ENCODE measurements around the gene NOTCH2. TPM values are rescaled to one million over a fixed set of nuclear protein-coding genes. Genes with fewer than 3 reads are reported as not detected.

The NOTCH2 gene
- total and polyA plus RNA-seq, 10 of the 15 experiments (the other 5 are each of a cell fraction or from before 2014, with no cell fraction given): 0.02 to 2.0 (median 0.62) TPM; not detected in 1

DNA sequence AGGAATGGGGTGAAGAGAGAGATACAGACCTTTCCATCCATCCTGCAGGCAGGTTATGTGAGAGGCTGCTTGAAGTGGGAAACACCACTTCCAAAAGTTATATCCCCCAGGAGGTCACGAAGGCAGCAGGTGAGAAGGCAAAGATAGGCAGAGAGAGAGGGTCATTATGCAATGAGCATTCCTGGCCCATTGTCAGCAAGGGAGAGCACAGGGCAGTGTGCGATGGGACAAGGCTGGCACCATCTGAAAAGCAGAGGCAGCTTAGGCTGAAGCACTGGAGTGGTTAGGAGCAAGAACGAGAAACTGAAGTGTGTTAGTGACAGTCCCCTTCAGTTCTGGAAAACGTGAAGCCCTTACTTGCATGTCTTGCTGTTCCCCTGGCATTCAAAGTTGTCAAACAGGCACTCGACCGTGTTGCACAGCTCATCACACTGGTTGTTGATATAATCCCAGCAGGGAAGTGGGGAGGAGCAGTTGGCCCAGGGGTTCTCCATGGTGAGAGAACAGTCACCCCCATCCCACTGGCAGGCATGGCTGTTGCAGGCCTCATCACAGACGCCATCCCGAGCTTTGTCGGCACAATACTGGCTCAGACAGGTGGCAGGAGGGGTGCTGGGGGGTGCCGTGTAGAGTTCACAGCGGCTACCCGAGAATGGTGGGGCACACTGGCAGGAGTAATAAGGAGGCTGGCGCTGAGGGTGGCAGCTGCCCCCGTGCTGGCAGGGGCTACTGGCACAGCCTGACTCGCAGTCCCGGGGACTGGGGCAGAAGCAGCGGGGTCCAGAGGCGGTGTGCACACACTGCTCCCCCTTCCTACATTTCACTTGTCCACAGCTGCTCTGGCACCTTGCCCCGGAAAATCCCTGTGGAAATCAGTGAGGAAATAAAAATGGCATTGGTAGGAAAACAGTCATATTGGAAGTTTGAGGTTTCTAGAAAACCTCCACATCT, 144.2 kb downstream of the NOTCH2 start:
- H3K4me1 ChIP-seq (ENCODE audit: control insufficient read depth, insufficient read depth, low read length): no peaks in the 10 kb centered on the region
- H3K79me2 ChIP-seq (ENCODE audit: control insufficient read depth, insufficient read depth, low read length): no peaks in the 10 kb centered on the region
- RAD21 ChIA-PET (ENCODE audit: unreplicated experiment): no interaction called here
- H3K4me2 ChIP-seq (ENCODE audit: control insufficient read depth, insufficient read depth): no peak overlapping the region
- WGBS (ENCODE audit: insufficient coverage, insufficient replicate concordance, low lambda C conversion rate, missing lambda C conversion rate): 82% methylated on average over 19 of the region's 19 CpGs
- H3K36me3 ChIP-seq (ENCODE audit: control insufficient read depth in 2 of 2, insufficient read depth in 2 of 2, low read length in 1 of 2): no peaks in the 10 kb centered on the region
- FAIRE-seq: no peak
- no peak overlapping the region for H2AFZ ChIP-seq (ENCODE audit: control insufficient read depth, low read depth, low read length)
- SMC1A ChIA-PET (ENCODE audit: uncharacterized antibody, unreplicated experiment): no interaction called here
- CTCF ChIA-PET: no interaction called here
- no peak for DNase-seq (ENCODE audit: low read depth, low spot score)
- H3K27ac ChIP-seq (ENCODE audit: control insufficient read depth, insufficient read depth): no peak overlapping the region
- H4K20me1 ChIP-seq (ENCODE audit: control insufficient read depth, insufficient read depth): no peaks in the 10 kb centered on the region
- intact Hi-C loops (cut with micrococcal nuclease; ENCODE audit: unreplicated experiment): no loop called here
- no peaks in the 10 kb centered on the region for H3K9me3 ChIP-seq (replicated peaks; ENCODE audit: control insufficient read depth, insufficient read depth, low read length)
- no peak overlapping the region for H3K9ac ChIP-seq (ENCODE audit: control insufficient read depth, insufficient read depth, low read length)
- POLR2A ChIA-PET: no interaction called here
- H3K27me3 ChIP-seq (replicated peaks in 1 of 2; ENCODE audit: control insufficient read depth in 2 of 2, insufficient read depth in 2 of 2, low read length in 1 of 2): no peaks in the 10 kb centered on the region
- H3K4me3 ChIP-seq: no peak overlapping the region
- TF ChIP-seq ZBED1 (IDR thresholded peaks at IDR 0.05; ENCODE audit: borderline replicate concordance) (no peak), ZNF24 (IDR thresholded peaks at IDR 0.05) (no peak)
- in situ Hi-C loops (cut with MboI): no loop called here
- no peak for ATAC-seq
- BruUV-seq (replicated peaks): no TSS peak

DNA sequence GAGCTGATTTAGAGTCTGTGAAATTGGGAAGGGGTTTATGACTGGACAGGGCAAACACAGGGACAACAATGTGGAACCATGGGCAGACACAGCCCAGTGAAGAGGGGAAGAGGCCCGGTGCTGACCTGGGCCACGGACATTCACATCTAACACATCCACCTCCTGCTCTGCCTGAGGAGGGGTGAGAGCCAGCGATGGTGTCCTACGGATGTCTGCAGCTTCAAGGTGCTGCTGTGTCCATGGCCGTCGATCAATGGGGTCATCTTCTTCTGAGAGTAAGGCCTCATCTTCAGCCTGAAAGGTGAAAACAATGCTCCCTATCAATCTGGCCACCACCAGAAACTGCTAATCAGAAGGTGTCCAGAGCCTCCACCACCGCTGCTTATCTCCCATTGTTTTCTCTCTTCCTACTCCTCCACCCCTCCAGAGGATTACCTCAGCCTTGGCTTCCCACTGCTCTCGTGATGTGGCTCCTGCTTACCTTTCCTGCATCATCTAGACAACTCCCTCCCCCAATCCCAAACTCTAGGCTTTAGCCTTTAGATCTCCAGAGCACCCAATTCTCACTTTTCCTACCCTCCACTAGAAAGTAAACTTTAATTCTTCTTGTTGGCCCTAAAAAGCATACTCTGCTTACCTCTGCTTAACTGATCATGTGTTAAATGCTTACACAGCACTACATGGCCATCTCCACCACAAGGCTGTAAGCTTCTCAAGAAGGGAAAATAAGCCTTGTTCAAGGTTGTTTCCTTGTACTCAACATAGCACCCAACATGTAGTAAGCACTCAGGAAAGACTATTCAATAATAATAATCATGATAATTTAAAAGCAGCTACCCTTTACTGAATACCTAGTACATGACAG, 149.1 kb downstream of the NOTCH2 start:
- CTCF ChIA-PET: no interaction called here
- Histone ChIP-seq H4K20me1 (ENCODE audit: control insufficient read depth, insufficient read depth) (no peaks in the 10 kb centered on the region), H3K4me3 (no peak overlapping the region), H3K9me3 (replicated peaks; ENCODE audit: control insufficient read depth, insufficient read depth, low read length) (no peaks in the 10 kb centered on the region; the same call in 2 of the 3 replicates), H2AFZ (ENCODE audit: control insufficient read depth, low read depth, low read length) (no peak overlapping the region), H3K36me3 (ENCODE audit: control insufficient read depth in 2 of 2, insufficient read depth in 2 of 2, low read length in 1 of 2) (no peaks in the 10 kb centered on the region), H3K4me1 (ENCODE audit: control insufficient read depth, insufficient read depth, low read length) (no peaks in the 10 kb centered on the region), H3K9ac (ENCODE audit: control insufficient read depth, insufficient read depth, low read length) (no peak overlapping the region), H3K4me2 (ENCODE audit: control insufficient read depth, insufficient read depth) (no peak overlapping the region), H3K27ac (ENCODE audit: control insufficient read depth, insufficient read depth) (no peak overlapping the region), H3K79me2 (ENCODE audit: control insufficient read depth, insufficient read depth, low read length) (no peaks in the 10 kb centered on the region), H3K27me3 (replicated peaks in 1 of 2; ENCODE audit: control insufficient read depth in 2 of 2, insufficient read depth in 2 of 2, low read length in 1 of 2) (no peaks in the 10 kb centered on the region; a peak in 1 of 4 replicates)
- RAD21 ChIA-PET (ENCODE audit: unreplicated experiment): no interaction called here
- ATAC-seq (no peak), DNase-seq (ENCODE audit: low read depth, low spot score) (no peak), FAIRE-seq (no peak)
- WGBS (ENCODE audit: insufficient coverage, insufficient replicate concordance, low lambda C conversion rate, missing lambda C conversion rate): 68% methylated on average over 8 of the region's 8 CpGs
- SMC1A ChIA-PET (ENCODE audit: uncharacterized antibody, unreplicated experiment): no interaction called here
- POLR2A ChIA-PET: no interaction called here
- BruUV-seq (replicated peaks): no TSS peak
- TF ChIP-seq EGR1 (IDR thresholded peaks at IDR 0.05; ENCODE audit: borderline replicate concordance in 1 of 2, low read depth in 2 of 2, low read length in 2 of 2): no peak
- TF ChIP-seq SUZ12 (IDR thresholded peaks at IDR 0.05; ENCODE audit: unreplicated experiment): no peak
- TF ChIP-seq, protein P1, sequence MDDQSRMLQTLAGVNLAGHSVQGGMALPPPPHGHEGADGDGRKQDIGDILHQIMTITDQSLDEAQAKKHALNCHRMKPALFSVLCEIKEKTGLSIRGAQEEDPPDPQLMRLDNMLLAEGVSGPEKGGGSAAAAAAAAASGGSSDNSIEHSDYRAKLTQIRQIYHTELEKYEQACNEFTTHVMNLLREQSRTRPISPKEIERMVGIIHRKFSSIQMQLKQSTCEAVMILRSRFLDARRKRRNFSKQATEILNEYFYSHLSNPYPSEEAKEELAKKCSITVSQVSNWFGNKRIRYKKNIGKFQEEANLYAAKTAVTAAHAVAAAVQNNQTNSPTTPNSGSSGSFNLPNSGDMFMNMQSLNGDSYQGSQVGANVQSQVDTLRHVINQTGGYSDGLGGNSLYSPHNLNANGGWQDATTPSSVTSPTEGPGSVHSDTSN (IDR thresholded peaks at IDR 0.05; ENCODE audit: insufficient replicate concordance, low read depth, low read length): no peak
- no peak for TF ChIP-seq SPI1 (IDR thresholded peaks at IDR 0.05; ENCODE audit: borderline replicate concordance, insufficient read depth, low read depth, low read length)
- no peak for TF ChIP-seq SMAD1 (IDR thresholded peaks at IDR 0.05; ENCODE audit: low read depth, partially characterized antibody)
- no peak for TF ChIP-seq POLR2AphosphoS5 (IDR thresholded peaks at IDR 0.05; ENCODE audit: low read length)
- TF ChIP-seq, protein P2, sequence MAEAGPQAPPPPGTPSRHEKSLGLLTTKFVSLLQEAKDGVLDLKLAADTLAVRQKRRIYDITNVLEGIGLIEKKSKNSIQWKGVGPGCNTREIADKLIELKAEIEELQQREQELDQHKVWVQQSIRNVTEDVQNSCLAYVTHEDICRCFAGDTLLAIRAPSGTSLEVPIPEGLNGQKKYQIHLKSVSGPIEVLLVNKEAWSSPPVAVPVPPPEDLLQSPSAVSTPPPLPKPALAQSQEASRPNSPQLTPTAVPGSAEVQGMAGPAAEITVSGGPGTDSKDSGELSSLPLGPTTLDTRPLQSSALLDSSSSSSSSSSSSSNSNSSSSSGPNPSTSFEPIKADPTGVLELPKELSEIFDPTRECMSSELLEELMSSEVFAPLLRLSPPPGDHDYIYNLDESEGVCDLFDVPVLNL (IDR thresholded peaks at IDR 0.05; ENCODE audit: low read depth, low read length): no peak
- no peak for TF ChIP-seq ASH2L (IDR thresholded peaks at IDR 0.05; ENCODE audit: borderline replicate concordance, low read depth)
- no peak for TF ChIP-seq LARP7 (IDR thresholded peaks at IDR 0.05)
- TF ChIP-seq MEF2A (IDR thresholded peaks at IDR 0.05; ENCODE audit: insufficient read depth, low read depth, low read length): no peak
- TF ChIP-seq CREB1 (IDR thresholded peaks at IDR 0.05; ENCODE audit: low read depth): no peak
- in situ Hi-C loops (cut with MboI): no loop called here
- intact Hi-C loops (cut with micrococcal nuclease; ENCODE audit: unreplicated experiment): no loop called here

Data from GM12878 (cell line).